ENCODE results near the gene RPL3. TPM values are rescaled to one million over a fixed set of nuclear protein-coding genes. Genes with fewer than 3 reads are reported as not detected.
A peak's percentile ranks its signal among the peaks of the same experiment; 100 is the strongest.

RPL3 gene
- total RNA-seq, 2 donors from 2014 or later = 796 to 1,078 TPM

- ATAC-seq = peak; percentile 4 to 5
- intact Hi-C loops (cut with DNase I) = no loop called here
- DNase-seq = no peak
Measured at GRCh38 chr22:39292031-39292462, 27.4 kb downstream of the RPL3 start.

GRCh38 chr22:39291523-39291922, 27.9 kb downstream of the RPL3 start:
- no peak for ATAC-seq
- no peak for DNase-seq
- intact Hi-C loops (cut with DNase I) = no loop called here

GRCh38 chr22:39290724-39291161, 28.7 kb downstream of the RPL3 start:
- peak; percentile 54 to 75 for ATAC-seq
- intact Hi-C loops (cut with DNase I) = no loop called here
- peak; percentile 83 for DNase-seq

- intact Hi-C loops (cut with DNase I) = no loop called here
- no peak for DNase-seq
- no peak for ATAC-seq
Measured at GRCh38 chr22:39289975-39290720, 29.3 kb downstream of the RPL3 start.

- DNase-seq (no peak), ATAC-seq (no peak)
- intact Hi-C loops (cut with DNase I) = no loop called here
Measured at GRCh38 chr22:39289533-39289932, 29.9 kb downstream of the RPL3 start.

- intact Hi-C loops (cut with DNase I) = no loop called here
- ATAC-seq (no peak), DNase-seq (no peak)
Measured at GRCh38 chr22:39288135-39288898, 31.1 kb downstream of the RPL3 start.

- DNase-seq = no peak
- intact Hi-C loops (cut with DNase I) = no loop called here
- ATAC-seq = no peak
Measured at GRCh38 chr22:39287076-39287725, 32.2 kb downstream of the RPL3 start.

GRCh38 chr22:39284983-39285382, 34.4 kb downstream of the RPL3 start:
- intact Hi-C loops (cut with DNase I) = no loop called here
- no peak for DNase-seq
- no peak for ATAC-seq

GRCh38 chr22:39284142-39284980, 35.1 kb downstream of the RPL3 start:
- intact Hi-C loops (cut with DNase I) = no loop called here
- ATAC-seq = no peak
- DNase-seq = no peak

GRCh38 chr22:39283322-39284141, 35.9 kb downstream of the RPL3 start:
- intact Hi-C loops (cut with DNase I) = no loop called here
- DNase-seq (peak; percentile 85), ATAC-seq (peak; percentile 85 to 91)

- ATAC-seq (peak; percentile 41 to 54), DNase-seq (no peak)
- intact Hi-C loops (cut with DNase I) = no loop called here
Measured at GRCh38 chr22:39282645-39283321, 36.6 kb downstream of the RPL3 start.

GRCh38 chr22:39281126-39281525, 38.3 kb downstream of the RPL3 start:
- intact Hi-C loops (cut with DNase I) = no loop called here
- ATAC-seq = no peak
- no peak for DNase-seq

GRCh38 chr22:39280250-39280649, 39.2 kb downstream of the RPL3 start:
- ATAC-seq (no peak), DNase-seq (no peak)
- intact Hi-C loops (cut with DNase I) = no loop called here

GRCh38 chr22:39279170-39279850, 40.1 kb downstream of the RPL3 start:
- no peak for ATAC-seq
- intact Hi-C loops (cut with DNase I) = no loop called here
- DNase-seq = no peak

GRCh38 chr22:39278040-39278439, 41.4 kb downstream of the RPL3 start:
- intact Hi-C loops (cut with DNase I) = no loop called here

GRCh38 chr22:39277142-39277607, 42.2 kb downstream of the RPL3 start:
- no peak for DNase-seq
- ATAC-seq = no peak

More at GRCh38 chr22:39278040-39278439, 41.4 kb downstream of the RPL3 start:
- peak; percentile 23 to 30 for ATAC-seq
- DNase-seq = no peak

More at GRCh38 chr22:39277142-39277607, 42.2 kb downstream of the RPL3 start:
- intact Hi-C loops (cut with DNase I) = no loop called here
